Activated CD8-positive, alpha-beta T cell treated with anti-CD3 and anti-CD28 coated beads for 36 hours (primary cell): Measurements from ENCODE around the gene STRIP1. TPM values are rescaled to one million over a fixed set of nuclear protein-coding genes. Genes with fewer than 3 reads are reported as not detected.
A peak's percentile ranks its signal among the peaks of the same experiment; 100 is the strongest.

ENCODE experiments used
- ATAC-seq: fragments of 200-7000 bp; cut with Tn5 transposase; one replicate; pipeline ENCODE4 v1.10.0; 2021; ENCODE audit warnings: mild to moderate bottlenecking, moderate library complexity
- CTCF ChIA-PET: fragments of 350-600 bp; sonication (Branson Sonifier 250); formaldehyde crosslinking; loops from one replicate; lab custom pipeline; 2021; ENCODE audit warnings: antibody characterized with exemption; lab: Charles Lee
- POLR2A ChIA-PET: fragments of 350-600 bp; sonication (Branson Sonifier 250); formaldehyde crosslinking; loops from one replicate; lab custom pipeline; 2021; ENCODE audit warnings: antibody characterized with exemption; lab: Charles Lee
- DNase-seq: peaks from one replicate; pipeline ENCODE4 v3.0.0-alpha.2; 2020
- H3K27ac Mint-ChIP-seq: one replicate; pipeline ENCODE4 v1.8.0; 2021; ENCODE audit warnings: mild to moderate bottlenecking, mixed read lengths
- H3K27me3 Mint-ChIP-seq: one replicate; pipeline ENCODE4 v1.8.0; 2021; ENCODE audit warnings: mixed read lengths
- H3K36me3 Mint-ChIP-seq: one replicate; pipeline ENCODE4 v1.8.0; 2021; ENCODE audit warnings: low read depth, mixed read lengths
- H3K4me1 Mint-ChIP-seq: one replicate; pipeline ENCODE4 v1.8.0; 2021; ENCODE audit warnings: low read depth, mixed read lengths
- H3K4me3 Mint-ChIP-seq: one replicate; pipeline ENCODE4 v1.8.0; 2021; ENCODE audit warnings: mild to moderate bottlenecking, moderate library complexity, mixed read lengths
- H3K9me3 Mint-ChIP-seq: one replicate; pipeline ENCODE4 v1.8.0; 2021; ENCODE audit warnings: mixed read lengths
- intact Hi-C: fragments of 100-400 bp; cut with micrococcal nuclease; formaldehyde crosslinking; loops from one replicate; pipeline ENCODE4 v1.10.0; 2022
- total RNA-seq, 2 experiments: library from RNA; stranded (reverse); gene quantifications; one replicate each; pipeline ENCODE4 v1.2.3, GENCODE V29; 2021
- TF ChIP-seq, protein P1 (sequence below): fragments of 200-600 bp; IDR thresholded peaks from one replicate; pipeline ENCODE4 v1.8.0; 2022; ENCODE audit warnings: antibody characterized with exemption, mild to moderate bottlenecking

Gene STRIP1
- total RNA-seq, 2 experiments from 2014 or later, result 24.6 to 24.8 TPM

DNA sequence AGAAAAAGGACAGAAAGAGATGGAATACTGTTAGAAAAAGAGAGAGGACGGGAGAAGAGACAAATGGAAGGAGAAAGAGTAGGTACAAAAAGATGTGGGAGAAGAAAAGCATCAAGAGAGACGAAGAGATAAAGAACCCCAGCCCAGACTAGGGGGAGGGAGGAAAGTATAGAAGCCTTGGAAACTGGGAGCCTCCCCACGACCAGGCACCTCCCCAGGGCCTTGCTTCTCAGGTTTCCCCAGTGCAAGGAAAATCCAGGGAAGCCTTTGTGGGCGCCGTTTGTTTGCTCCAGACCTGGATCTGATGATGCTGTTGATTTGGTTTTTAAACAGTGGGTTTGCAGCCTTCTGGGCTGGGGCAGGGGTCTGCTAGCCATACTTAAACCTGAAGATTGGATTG lies 51.2 kb downstream of the STRIP1 start:
- intact Hi-C loops, result no loop called here
- Mint-ChIP-seq H3K4me1 (peaks cover 7% of the 10 kb centered on the region), H3K27me3 (peaks cover 56% of the 10 kb centered on the region), H3K9me3 (no peaks in the 10 kb centered on the region), H3K36me3 (no peaks in the 10 kb centered on the region), H3K4me3 (no peak overlapping the region), H3K27ac (no peak overlapping the region)
- CTCF ChIA-PET, result interaction anchor here (1.7 kb wide), 1 partner anchor 20 kb away, joined by 4 read pairs; no protein-coding TSS in a partner anchor
- POLR2A ChIA-PET, result no interaction called here
- TF ChIP-seq, protein P1, sequence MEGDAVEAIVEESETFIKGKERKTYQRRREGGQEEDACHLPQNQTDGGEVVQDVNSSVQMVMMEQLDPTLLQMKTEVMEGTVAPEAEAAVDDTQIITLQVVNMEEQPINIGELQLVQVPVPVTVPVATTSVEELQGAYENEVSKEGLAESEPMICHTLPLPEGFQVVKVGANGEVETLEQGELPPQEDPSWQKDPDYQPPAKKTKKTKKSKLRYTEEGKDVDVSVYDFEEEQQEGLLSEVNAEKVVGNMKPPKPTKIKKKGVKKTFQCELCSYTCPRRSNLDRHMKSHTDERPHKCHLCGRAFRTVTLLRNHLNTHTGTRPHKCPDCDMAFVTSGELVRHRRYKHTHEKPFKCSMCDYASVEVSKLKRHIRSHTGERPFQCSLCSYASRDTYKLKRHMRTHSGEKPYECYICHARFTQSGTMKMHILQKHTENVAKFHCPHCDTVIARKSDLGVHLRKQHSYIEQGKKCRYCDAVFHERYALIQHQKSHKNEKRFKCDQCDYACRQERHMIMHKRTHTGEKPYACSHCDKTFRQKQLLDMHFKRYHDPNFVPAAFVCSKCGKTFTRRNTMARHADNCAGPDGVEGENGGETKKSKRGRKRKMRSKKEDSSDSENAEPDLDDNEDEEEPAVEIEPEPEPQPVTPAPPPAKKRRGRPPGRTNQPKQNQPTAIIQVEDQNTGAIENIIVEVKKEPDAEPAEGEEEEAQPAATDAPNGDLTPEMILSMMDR, result no peak
- DNase-seq (no peak), ATAC-seq (no peak)

DNA sequence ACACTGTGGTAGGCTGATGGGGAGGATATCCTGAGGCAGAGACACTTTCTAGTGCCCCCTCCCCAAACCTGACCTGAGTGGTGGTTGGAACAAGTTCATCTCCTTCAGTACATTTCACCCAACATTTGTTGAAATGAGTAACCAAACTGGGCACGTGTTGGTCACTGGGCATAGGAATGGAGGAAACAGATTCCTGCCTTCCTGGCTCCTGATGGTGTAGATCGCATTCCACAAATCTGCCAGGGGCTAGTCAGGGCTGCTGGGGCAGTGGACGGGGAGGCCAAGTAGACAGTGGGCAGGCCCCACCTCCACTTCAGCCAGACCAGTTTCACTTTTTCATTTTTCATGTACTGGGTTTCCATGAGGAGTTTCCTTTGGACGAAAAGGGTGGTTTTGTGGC lies 52.5 kb downstream of the STRIP1 start:
- CTCF ChIA-PET, result interaction anchor here (1.1 to 2.7 kb wide), 11 partner anchors 10 to 409 kb away, joined by 3 to 15 read pairs (median 5); no protein-coding TSS in a partner anchor
- TF ChIP-seq, protein P1, result no peak
- intact Hi-C loops, result no loop called here
- Mint-ChIP-seq H3K27me3 (peaks cover 52% of the 10 kb centered on the region), H3K9me3 (no peaks in the 10 kb centered on the region), H3K27ac (no peak overlapping the region), H3K4me3 (no peak overlapping the region), H3K4me1 (peaks cover 7% of the 10 kb centered on the region), H3K36me3 (no peaks in the 10 kb centered on the region)
- DNase-seq (no peak), ATAC-seq (no peak)
- POLR2A ChIA-PET, result no interaction called here

DNA sequence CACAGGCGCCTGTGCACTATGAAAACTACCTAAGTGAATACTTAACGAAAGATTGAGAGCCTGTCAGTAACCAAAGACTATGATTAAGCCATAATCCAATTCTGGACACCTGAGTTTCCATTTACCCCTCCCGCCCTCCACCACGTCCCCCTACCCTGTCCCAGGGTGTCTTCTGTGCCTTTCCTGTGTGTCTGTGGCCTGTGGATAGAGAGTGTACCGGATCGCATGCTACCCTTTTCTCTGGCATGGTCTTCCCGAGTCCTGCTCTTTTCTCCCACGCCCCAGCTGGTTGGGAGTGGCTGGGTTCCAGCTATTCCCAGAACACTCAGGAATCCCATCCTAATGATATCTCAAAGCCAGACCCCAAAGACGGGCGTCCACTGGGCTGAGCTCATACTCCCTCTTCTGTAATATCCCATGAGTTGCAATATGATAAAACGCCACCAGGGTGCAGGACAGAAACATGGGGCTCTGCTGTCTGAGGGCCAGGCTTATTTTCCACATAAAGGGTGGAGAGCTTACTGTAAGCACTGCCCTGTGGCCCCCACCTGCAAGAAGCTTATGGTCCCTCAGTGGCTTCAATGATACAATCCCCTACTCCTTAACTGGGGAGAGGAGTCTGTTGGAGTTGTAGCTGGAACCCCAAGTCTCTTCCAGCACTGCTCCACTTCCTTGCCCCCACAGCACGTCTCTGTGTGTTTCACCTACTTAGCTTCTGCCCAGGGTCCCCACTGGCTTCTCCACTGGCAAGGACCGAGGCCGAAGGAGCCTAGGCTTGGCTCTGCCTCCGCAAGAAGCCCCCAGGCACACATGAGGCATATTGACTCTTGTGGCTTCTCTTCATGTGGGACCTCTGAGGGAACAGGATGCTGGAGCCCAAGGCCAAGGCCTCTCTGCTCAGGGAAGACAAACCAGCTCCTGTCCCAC lies 53.7 kb downstream of the STRIP1 start:
- TF ChIP-seq, protein P1, result peak; percentile 73
- Mint-ChIP-seq H3K4me1 (peaks cover 7% of the 10 kb centered on the region), H3K27me3 (peaks cover 47% of the 10 kb centered on the region), H3K36me3 (no peaks in the 10 kb centered on the region), H3K27ac (no peak overlapping the region), H3K9me3 (no peaks in the 10 kb centered on the region), H3K4me3 (no peak overlapping the region)
- DNase-seq (peak; percentile 69), ATAC-seq (peak; percentile 79)
- ChIA-PET CTCF (interaction anchor here (0.6 to 5.9 kb wide), 34 partner anchors 9 to 1790 kb away, joined by 3 to 156 read pairs (median 5); partner anchors contain the start of gene ALX3), POLR2A (interaction anchor here (1.1 kb wide), 1 partner anchor 16 kb away, joined by 4 read pairs; no protein-coding TSS in a partner anchor)
- intact Hi-C loops, result no loop called here

DNA sequence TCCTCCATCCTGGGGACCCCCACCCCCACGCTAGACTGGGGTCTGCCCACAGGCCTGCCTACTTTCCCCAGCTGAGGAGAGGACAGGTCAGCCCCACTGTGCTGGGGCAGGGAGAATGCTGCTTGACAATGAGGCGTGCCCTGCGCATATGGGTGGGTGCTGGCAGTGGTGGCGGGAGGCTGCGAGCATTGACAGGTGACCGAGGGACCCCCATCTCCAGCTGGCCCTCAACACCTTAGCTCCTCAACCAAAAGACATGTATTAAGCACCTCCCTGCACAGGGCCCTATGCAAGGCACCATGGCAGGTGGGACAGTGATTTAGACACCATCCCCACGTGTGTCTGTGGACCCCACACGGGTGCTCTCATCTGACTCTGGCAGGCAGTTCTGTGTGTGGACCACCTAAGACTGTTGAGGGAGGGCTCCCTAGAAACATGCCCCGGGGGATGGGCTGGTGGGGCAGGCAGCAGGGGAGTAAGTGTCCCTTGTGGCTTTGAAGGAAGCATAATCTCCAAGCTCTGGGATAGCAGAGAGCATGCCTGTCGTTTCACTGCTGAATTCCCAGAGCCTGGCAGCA lies 54.4 kb downstream of the STRIP1 start:
- ATAC-seq (no peak), DNase-seq (no peak)
- Mint-ChIP-seq H3K4me3 (no peak overlapping the region), H3K27me3 (peaks cover 41% of the 10 kb centered on the region), H3K4me1 (peaks cover 2% of the 10 kb centered on the region), H3K27ac (no peak overlapping the region), H3K36me3 (no peaks in the 10 kb centered on the region), H3K9me3 (no peaks in the 10 kb centered on the region)
- TF ChIP-seq, protein P1, result no peak
- ChIA-PET POLR2A (interaction anchor here (1.1 kb wide), 1 partner anchor 16 kb away, joined by 4 read pairs; no protein-coding TSS in a partner anchor), CTCF (interaction anchor here (0.6 to 5.9 kb wide), 28 partner anchors 8 to 371 kb away, joined by 3 to 156 read pairs (median 6); partner anchors contain the start of gene ALX3)
- intact Hi-C loops, result no loop called here
